Endothelial cell (in vitro differentiated cells): ENCODE measurements around the gene CHMP6. TPM values are rescaled to one million over a fixed set of nuclear protein-coding genes. Genes with fewer than 3 reads are reported as not detected.

Experiments used
- DNase-seq: peaks from one replicate; pipeline ENCODE4 v3.0.0; 2021; ENCODE audit warnings: low spot score
- H3K27ac Mint-ChIP-seq: one replicate; pipeline ENCODE4 v1.8.0; 2021; ENCODE audit warnings: mixed read lengths, inconsistent platforms; ENCODE audit not compliant: unreplicated experiment
- H3K27me3 Mint-ChIP-seq: one replicate; pipeline ENCODE4 v1.8.0; 2021; ENCODE audit warnings: mild to moderate bottlenecking, moderate library complexity, mixed read lengths, inconsistent platforms; ENCODE audit not compliant: unreplicated experiment
- H3K36me3 Mint-ChIP-seq: one replicate; pipeline ENCODE4 v1.8.0; 2021; ENCODE audit warnings: mild to moderate bottlenecking, low read depth, mixed read lengths, inconsistent platforms; ENCODE audit not compliant: unreplicated experiment
- H3K4me1 Mint-ChIP-seq: one replicate; pipeline ENCODE4 v1.8.0; 2021; ENCODE audit warnings: mild to moderate bottlenecking, mixed read lengths, inconsistent platforms; ENCODE audit not compliant: unreplicated experiment
- H3K4me3 Mint-ChIP-seq: one replicate; pipeline ENCODE4 v1.8.0; 2021; ENCODE audit warnings: mild to moderate bottlenecking, mixed read lengths, inconsistent platforms; ENCODE audit not compliant: unreplicated experiment
- H3K9me3 Mint-ChIP-seq: one replicate; pipeline ENCODE4 v1.8.0; 2021; ENCODE audit warnings: mixed read lengths, inconsistent platforms; ENCODE audit not compliant: unreplicated experiment
- CTCF ChIP-seq: fragments of 200-600 bp; sonication (generic); IDR thresholded peaks from one replicate; pipeline ENCODE4 v1.5.0; 2021; ENCODE audit warnings: antibody characterized with exemption; ENCODE audit not compliant: unreplicated experiment
- total RNA-seq: library from RNA; stranded (reverse); fragmentation: NEBNext Ultra II Directional; extraction: Animal tissue kit (Norgen Biotek cat#: 25700); gene quantifications from one replicate; pipeline ENCODE4 v1.2.1, GENCODE V29; 2021; ENCODE audit not compliant: unreplicated experiment

The CHMP6 gene
- total RNA-seq, 1 donor from 2014 or later = 34.3 TPM

DNA sequence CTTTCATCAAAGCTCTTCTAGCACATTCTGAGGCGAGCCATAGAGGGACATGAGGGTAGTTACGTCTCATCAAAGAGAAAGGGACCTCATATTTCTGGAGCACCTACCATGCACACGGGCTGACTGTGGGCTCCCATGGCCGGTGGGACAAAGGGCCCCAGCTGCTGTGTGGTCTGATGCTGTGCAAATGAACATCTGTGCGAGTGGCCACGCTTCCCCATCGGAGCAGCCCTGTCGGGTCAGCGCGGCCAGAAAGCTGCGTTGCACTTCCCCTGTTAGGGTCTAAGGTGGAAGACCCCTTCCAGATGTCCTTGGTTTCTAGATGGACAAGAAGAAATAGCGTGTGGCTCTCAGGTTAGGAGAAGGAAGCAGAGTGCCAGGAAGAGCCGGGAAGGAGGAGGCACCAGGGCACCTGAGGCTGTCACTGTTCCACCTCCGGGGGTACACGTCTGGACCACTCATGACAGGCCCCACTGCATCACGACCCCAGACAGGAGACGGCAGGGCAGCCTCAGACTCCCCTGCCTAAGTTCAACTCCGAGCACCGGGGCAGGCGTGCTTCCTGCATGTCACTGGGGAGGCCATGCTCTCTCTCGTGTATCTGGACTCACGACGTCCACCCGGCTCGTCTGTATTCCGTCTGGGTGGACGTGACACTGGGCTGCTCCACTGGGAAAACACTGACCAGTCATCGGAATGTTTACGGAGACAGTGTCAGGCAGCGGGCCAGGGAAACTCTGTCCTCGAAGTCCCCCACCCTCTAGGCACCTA, 34.8 kb downstream of the CHMP6 start:
- Mint-ChIP-seq H3K27me3 (peaks cover 8% of the 10 kb centered on the region), H3K4me3 (no peak overlapping the region), H3K9me3 (no peaks in the 10 kb centered on the region), H3K27ac (no peak overlapping the region), H3K36me3 (peaks cover 9% of the 10 kb centered on the region), H3K4me1 (peaks cover 13% of the 10 kb centered on the region)
- no peak for DNase-seq
- no peak for TF ChIP-seq CTCF

DNA sequence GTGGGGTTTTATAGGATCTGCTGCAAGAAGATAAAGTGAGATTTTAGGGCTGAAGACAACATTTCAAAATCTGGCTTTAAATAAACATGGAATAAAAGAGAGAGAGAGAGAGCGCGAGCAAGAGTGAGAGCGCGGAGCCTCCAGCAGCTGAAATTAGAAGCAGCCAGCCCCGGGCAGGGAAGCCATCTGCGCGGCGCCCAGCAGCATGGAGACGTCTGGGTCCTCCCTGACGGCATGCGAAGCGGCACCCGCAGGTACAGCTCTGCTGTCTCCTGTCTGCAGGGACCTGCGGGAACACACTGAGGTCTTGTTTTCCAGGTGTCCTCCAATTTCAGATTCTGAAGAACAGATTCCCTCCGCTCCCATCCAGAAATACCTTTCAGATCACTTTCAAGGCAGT, 35.4 kb downstream of the CHMP6 start:
- Mint-ChIP-seq H3K36me3 (peaks cover 12% of the 10 kb centered on the region), H3K27ac (no peak overlapping the region), H3K4me1 (peaks cover 17% of the 10 kb centered on the region), H3K9me3 (no peaks in the 10 kb centered on the region), H3K27me3 (peaks cover 5% of the 10 kb centered on the region), H3K4me3 (no peak overlapping the region)
- no peak for DNase-seq
- TF ChIP-seq CTCF = no peak

DNA sequence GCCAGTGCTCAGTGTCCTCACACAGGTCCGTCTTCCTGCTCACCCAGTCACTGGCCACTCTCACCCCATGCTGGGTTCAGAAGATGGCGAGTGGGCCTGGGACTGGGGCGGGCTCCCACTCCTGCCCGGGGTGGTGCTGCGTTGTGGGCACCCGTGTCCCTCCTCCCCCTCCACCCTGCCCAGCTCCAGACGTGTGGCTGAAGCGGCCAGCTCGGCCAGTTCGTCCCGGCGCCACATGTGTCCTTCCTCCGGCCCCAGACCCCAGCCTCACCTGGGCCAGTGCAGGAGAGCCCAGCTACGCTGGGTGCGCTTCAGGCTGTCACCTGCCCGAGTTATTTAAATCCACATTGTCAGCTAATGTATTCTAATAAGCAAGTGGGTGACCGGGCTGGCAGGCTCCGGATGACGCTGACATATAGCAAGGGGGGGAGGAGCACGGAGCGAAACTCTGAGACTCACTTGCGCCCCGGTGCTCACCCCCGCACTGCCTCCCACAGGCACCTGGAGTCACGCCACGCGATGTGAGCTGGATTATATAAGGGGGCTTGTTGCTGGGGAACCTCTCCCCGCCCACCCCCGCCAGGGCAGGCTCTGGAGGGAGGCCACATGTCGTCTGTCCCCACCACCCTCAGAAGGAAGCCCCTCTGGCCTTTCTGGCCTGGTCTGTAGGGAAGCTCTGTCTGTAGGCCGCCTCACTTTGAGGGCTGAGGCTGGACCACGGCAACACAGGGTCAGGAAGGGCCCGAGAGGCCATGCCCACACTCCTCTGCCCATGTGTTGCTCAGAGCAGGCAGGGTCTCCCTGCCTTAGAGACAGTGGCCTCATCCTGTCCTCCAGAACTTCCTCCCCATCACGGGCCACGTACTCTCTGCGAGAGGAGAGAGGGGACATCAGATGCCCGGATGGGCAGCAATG, 36.2 kb downstream of the CHMP6 start:
- no peaks in the 10 kb centered on the region for H3K9me3 Mint-ChIP-seq
- no peak for TF ChIP-seq CTCF

GRCh38 chr17:81028506-81028858, 36.8 kb downstream of the CHMP6 start:
- TF ChIP-seq CTCF = no peak
- Mint-ChIP-seq H3K4me1 (peaks cover 26% of the 10 kb centered on the region), H3K9me3 (no peaks in the 10 kb centered on the region), H3K27me3 (peaks cover 4% of the 10 kb centered on the region), H3K27ac (no peak overlapping the region), H3K36me3 (peaks cover 18% of the 10 kb centered on the region), H3K4me3 (no peak overlapping the region)
- no peak for DNase-seq

More for the DNA sequence above, 36.2 kb downstream of the CHMP6 start:
- H3K27me3 Mint-ChIP-seq = peaks cover 4% of the 10 kb centered on the region
- peaks cover 20% of the 10 kb centered on the region for H3K4me1 Mint-ChIP-seq
- H3K4me3 Mint-ChIP-seq = no peak overlapping the region
- no peak for DNase-seq
- no peak overlapping the region for H3K27ac Mint-ChIP-seq
- H3K36me3 Mint-ChIP-seq = peaks cover 15% of the 10 kb centered on the region
